CD4-positive, alpha-beta memory T cell (primary cell): ENCODE results near the gene ARFRP1. TPM values are rescaled to one million over a fixed set of nuclear protein-coding genes. Genes with fewer than 3 reads are reported as not detected.

Experiments
- CTCF ChIA-PET: fragments of 350-600 bp; sonication (Branson Sonifier 250); formaldehyde crosslinking; loops from one replicate; lab custom pipeline; 2021; ENCODE audit warnings: inconsistent platforms; ENCODE audit not compliant: partially characterized antibody; lab: Charles Lee
- POLR2A ChIA-PET: fragments of 350-600 bp; sonication (Branson Sonifier 250); formaldehyde crosslinking; loops from one replicate; lab custom pipeline; 2021; ENCODE audit not compliant: partially characterized antibody; lab: Charles Lee
- DNase-seq, 5 donors: peaks; one replicate each; pipeline versions ENCODE4 v3.0.0 to v3.0.0-alpha.2; 2020 to 2022; ENCODE audit warnings: mixed read lengths in 1 of 5
- H3K27ac ChIP-seq: one replicate; pipeline ENCODE4 v1.7.0; 2013; ENCODE audit warnings: low read depth, low read length
- H3K27me3 ChIP-seq: 2 replicates; pipeline ENCODE4 v1.7.0; 2013; ENCODE audit warnings: mild to moderate bottlenecking, low read length, moderate library complexity; ENCODE audit not compliant: insufficient read depth
- H3K36me3 ChIP-seq: 2 replicates; pipeline ENCODE4 v1.7.0; 2013; ENCODE audit warnings: mild to moderate bottlenecking, low read length, moderate library complexity; ENCODE audit not compliant: insufficient read depth
- H3K4me1 ChIP-seq: 2 replicates; pipeline ENCODE4 v1.7.0; 2013; ENCODE audit warnings: mild to moderate bottlenecking, low read length, moderate library complexity; ENCODE audit not compliant: insufficient read depth
- H3K4me3 ChIP-seq, 2 donors: one replicate each; pipeline ENCODE4 v1.7.0; 2013; ENCODE audit warnings: low read length in 2 of 2, mild to moderate bottlenecking in 1 of 2
- H3K9me3 ChIP-seq, 2 donors: one replicate each; pipeline ENCODE4 v1.7.0; 2013; ENCODE audit warnings: low read length in 2 of 2, control low read depth in 1 of 2; ENCODE audit not compliant: control insufficient read depth in 1 of 2
- H3K27ac Mint-ChIP-seq, 7 donors: one replicate each; pipeline ENCODE4 v1.8.0; 2020 to 2021; ENCODE audit warnings: mixed read lengths in 7 of 7, mild to moderate bottlenecking in 6 of 7, inconsistent platforms in 3 of 7, moderate library complexity in 3 of 7
- H3K27me3 Mint-ChIP-seq, 2 donors: one replicate each; pipeline ENCODE4 v1.8.0; 2020 to 2021; ENCODE audit warnings: mixed read lengths in 2 of 2
- H3K36me3 Mint-ChIP-seq, 2 donors: one replicate each; pipeline ENCODE4 v1.8.0; 2020 to 2021; ENCODE audit warnings: mixed read lengths in 2 of 2, inconsistent platforms in 1 of 2, mild to moderate bottlenecking in 1 of 2
- H3K4me1 Mint-ChIP-seq, 4 donors: one replicate each; pipeline ENCODE4 v1.8.0; 2020 to 2021; ENCODE audit warnings: mixed read lengths in 4 of 4, mild to moderate bottlenecking in 1 of 4
- H3K4me3 Mint-ChIP-seq, 8 donors: one replicate each; pipeline ENCODE4 v1.8.0; 2020 to 2021; ENCODE audit warnings: mixed read lengths in 8 of 8, mild to moderate bottlenecking in 7 of 8, moderate library complexity in 6 of 8, inconsistent platforms in 3 of 8
- H3K9me3 Mint-ChIP-seq, 8 donors: one replicate each; pipeline ENCODE4 v1.8.0; 2020 to 2021; ENCODE audit warnings: mixed read lengths in 8 of 8, mild to moderate bottlenecking in 5 of 8, inconsistent platforms in 3 of 8, moderate library complexity in 1 of 8
- intact Hi-C: fragments of 100-400 bp; cut with micrococcal nuclease; formaldehyde crosslinking; loops from one replicate; pipeline ENCODE4 v1.15.1; 2023
- polyA plus RNA-seq, 2 donors: library from polyadenylated mRNA; unstranded; fragments of 300-500 nt; fragmentation: Illumina TruSeq; gene quantifications; one replicate each; pipeline ENCODE4 v1.2.3, GENCODE V29; 2021
- total RNA-seq, 2 experiments: library from RNA; stranded (reverse); gene quantifications; one replicate each; pipeline ENCODE4 v1.2.3, GENCODE V29; 2021

The ARFRP1 gene
- total and polyA plus RNA-seq, 4 experiments from 2014 or later, result 65.5 to 92.0 (median 76.0) TPM

- peaks cover 0 to 6% (median under 1%) of the 10 kb centered on the region in 4 donors for H3K4me1 Mint-ChIP-seq
- no peak overlapping the region for H3K4me3 Mint-ChIP-seq
- no peak overlapping the region for H3K27ac Mint-ChIP-seq
- H3K9me3 Mint-ChIP-seq, result no peaks in the 10 kb centered on the region
- H3K27me3 ChIP-seq, result no peaks in the 10 kb centered on the region
- H3K36me3 ChIP-seq, result no peaks in the 10 kb centered on the region
- ChIA-PET POLR2A (no interaction called here), CTCF (no interaction called here)
- peaks cover 3 to 8% of the 10 kb centered on the region in 2 donors for H3K36me3 Mint-ChIP-seq
- H3K4me1 ChIP-seq, result no peaks in the 10 kb centered on the region
- no peaks in the 10 kb centered on the region for H3K9me3 ChIP-seq
- no peak overlapping the region for H3K4me3 ChIP-seq
- no peaks in the 10 kb centered on the region for H3K27me3 Mint-ChIP-seq
- DNase-seq, result no peak
- no peak overlapping the region for H3K27ac ChIP-seq
- intact Hi-C loops, result no loop called here
Observed at GRCh38 chr20:63680857-63681608, 26.7 kb downstream of the ARFRP1 start.

GRCh38 chr20:63680427-63680826 lies 27.3 kb downstream of the ARFRP1 start:
- Mint-ChIP-seq H3K27ac (no peak overlapping the region), H3K36me3 (peaks cover 6 to 8% of the 10 kb centered on the region in 2 donors), H3K4me1 (peaks cover 0 to 6% (median under 1%) of the 10 kb centered on the region in 4 donors), H3K27me3 (no peaks in the 10 kb centered on the region), H3K9me3 (no peaks in the 10 kb centered on the region), H3K4me3 (no peak overlapping the region)
- H3K27ac ChIP-seq, result no peak overlapping the region
- no peaks in the 10 kb centered on the region for H3K4me1 ChIP-seq
- CTCF ChIA-PET, result no interaction called here
- H3K27me3 ChIP-seq, result no peaks in the 10 kb centered on the region
- no peaks in the 10 kb centered on the region for H3K9me3 ChIP-seq
- intact Hi-C loops, result no loop called here
- DNase-seq, result no peak
- H3K36me3 ChIP-seq, result no peaks in the 10 kb centered on the region
- H3K4me3 ChIP-seq, result no peak overlapping the region
- POLR2A ChIA-PET, result interaction anchor here (1.2 kb wide), 1 partner anchor 184 kb away, joined by 3 read pairs; no protein-coding TSS in a partner anchor

- CTCF ChIA-PET, result no interaction called here
- POLR2A ChIA-PET, result interaction anchor here (0.9 to 1.2 kb wide), 2 partner anchors 118 to 185 kb away, joined by 3 read pairs; no protein-coding TSS in a partner anchor
- no peak for DNase-seq
- H3K4me1 Mint-ChIP-seq, result peaks cover 0 to 6% (median under 1%) of the 10 kb centered on the region in 4 donors
- H3K36me3 Mint-ChIP-seq, result peaks cover 8 to 10% of the 10 kb centered on the region in 2 donors
- Histone ChIP-seq H3K27ac (no peak overlapping the region), H3K9me3 (no peaks in the 10 kb centered on the region), H3K4me3 (no peak overlapping the region), H3K36me3 (no peaks in the 10 kb centered on the region), H3K27me3 (no peaks in the 10 kb centered on the region), H3K4me1 (no peaks in the 10 kb centered on the region)
- H3K27me3 Mint-ChIP-seq, result no peaks in the 10 kb centered on the region
- H3K4me3 Mint-ChIP-seq, result no peak overlapping the region
- no peaks in the 10 kb centered on the region for H3K9me3 Mint-ChIP-seq
- intact Hi-C loops, result no loop called here
- peak overlapping the region in 2 of 7 donors; percentile 31 to 41 for H3K27ac Mint-ChIP-seq
Observed at GRCh38 chr20:63679799-63680305, 27.9 kb downstream of the ARFRP1 start.

- Histone ChIP-seq H3K4me1 (no peaks in the 10 kb centered on the region), H3K36me3 (peaks cover 6% of the 10 kb centered on the region), H3K27ac (no peak overlapping the region), H3K4me3 (no peak overlapping the region), H3K27me3 (no peaks in the 10 kb centered on the region), H3K9me3 (no peaks in the 10 kb centered on the region)
- H3K4me1 Mint-ChIP-seq, result peaks cover 0 to 4% (median under 1%) of the 10 kb centered on the region in 4 donors
- no peak for DNase-seq
- CTCF ChIA-PET, result no interaction called here
- H3K27ac Mint-ChIP-seq, result no peak overlapping the region
- no peaks in the 10 kb centered on the region for H3K9me3 Mint-ChIP-seq
- POLR2A ChIA-PET, result interaction anchor here (0.9 to 1.2 kb wide), 2 partner anchors 117 to 185 kb away, joined by 3 read pairs; no protein-coding TSS in a partner anchor
- peaks cover 8 to 10% of the 10 kb centered on the region in 2 donors for H3K36me3 Mint-ChIP-seq
- intact Hi-C loops, result no loop called here
- H3K27me3 Mint-ChIP-seq, result no peaks in the 10 kb centered on the region
- H3K4me3 Mint-ChIP-seq, result no peak overlapping the region
Observed at GRCh38 chr20:63678667-63679465, 28.9 kb downstream of the ARFRP1 start.

- POLR2A ChIA-PET, result no interaction called here
- Mint-ChIP-seq H3K36me3 (peaks cover 8 to 12% of the 10 kb centered on the region in 2 donors), H3K4me1 (no peaks in the 10 kb centered on the region), H3K4me3 (no peak overlapping the region), H3K27ac (peak overlapping the region in 1 of 7 donors; percentile 61), H3K27me3 (no peaks in the 10 kb centered on the region), H3K9me3 (no peaks in the 10 kb centered on the region)
- Histone ChIP-seq H3K9me3 (no peaks in the 10 kb centered on the region), H3K27me3 (no peaks in the 10 kb centered on the region), H3K4me1 (no peaks in the 10 kb centered on the region), H3K27ac (no peak overlapping the region), H3K4me3 (no peak overlapping the region), H3K36me3 (peaks cover 6% of the 10 kb centered on the region)
- CTCF ChIA-PET, result no interaction called here
- intact Hi-C loops, result no loop called here
- DNase-seq, result no peak
Observed at GRCh38 chr20:63678071-63678470, 29.7 kb downstream of the ARFRP1 start.

GRCh38 chr20:63675681-63676368 lies 32.0 kb downstream of the ARFRP1 start:
- peaks cover 0 to 1% (median 0%) of the 10 kb centered on the region in 4 donors for H3K4me1 Mint-ChIP-seq
- no peak overlapping the region for H3K27ac ChIP-seq
- H3K4me3 Mint-ChIP-seq, result no peak overlapping the region
- no peaks in the 10 kb centered on the region for H3K9me3 ChIP-seq
- POLR2A ChIA-PET, result no interaction called here
- H3K27me3 ChIP-seq, result no peaks in the 10 kb centered on the region
- H3K27ac Mint-ChIP-seq, result no peak overlapping the region
- H3K27me3 Mint-ChIP-seq, result no peaks in the 10 kb centered on the region
- peaks cover 6% of the 10 kb centered on the region for H3K36me3 ChIP-seq
- H3K4me3 ChIP-seq, result no peak overlapping the region
- no peaks in the 10 kb centered on the region for H3K9me3 Mint-ChIP-seq
- no peak for DNase-seq
- CTCF ChIA-PET, result no interaction called here
- intact Hi-C loops, result no loop called here
- peaks cover 8 to 12% of the 10 kb centered on the region in 2 donors for H3K36me3 Mint-ChIP-seq
- H3K4me1 ChIP-seq, result no peaks in the 10 kb centered on the region
